Esophagus muscularis mucosa (tissue), 4 donors: Measurements from ENCODE around the gene PRDM15.

Experiments used
- CTCF ChIP-seq, 3 experiments: fragments of 200-600 bp in 2 of 3; fragments of 450-650 bp in 1 of 3; sonication (generic) in 2 of 3; IDR thresholded peaks; one replicate each; pipeline ENCODE4 v1.5.1; 2017 to 2019; ENCODE audit warnings: antibody characterized with exemption in 3 of 3, mild to moderate bottlenecking in 2 of 3, moderate library complexity in 1 of 3
- EP300 ChIP-seq: sonication (generic); formaldehyde crosslinking; IDR thresholded peaks from one replicate; pipeline ENCODE4 v1.6.1; 2017; ENCODE audit warnings: antibody characterized with exemption
- POLR2A ChIP-seq: fragments of 450-650 bp; IDR thresholded peaks from one replicate; pipeline ENCODE4 v1.6.1; 2017; ENCODE audit warnings: antibody characterized with exemption, moderate library complexity, mild to moderate bottlenecking, low read depth
- POLR2AphosphoS5 ChIP-seq, 2 donors: sonication (generic); formaldehyde crosslinking; IDR thresholded peaks; one replicate each; pipeline ENCODE4 v1.6.1; 2017; ENCODE audit warnings: antibody characterized with exemption in 2 of 2

GRCh38 chr21:41765420-41765821 is 113.7 kb downstream of the PRDM15 start:
- TF ChIP-seq CTCF (IDR thresholded peaks at IDR 0.05) (no peak), POLR2AphosphoS5 (IDR thresholded peaks at IDR 0.05) (no peak), POLR2A (no peak), EP300 (no peak)
